HG03442 (cell line): Measurements from ENCODE around the gene PACS2.
"Not testable (repeated sequence)": the region's sequence is repeated elsewhere in the genome, so short reads cannot be mapped to it uniquely, and the experiment has no call there.

Experiments
- ATAC-seq: cut with Tn5 transposase; IDR thresholded peaks from one replicate; pipeline ENCODE4 v1.9.1; 2021; ENCODE audit warnings: mild to moderate bottlenecking, moderate library complexity; ENCODE audit not compliant: unreplicated experiment

Gene PACS2

DNA sequence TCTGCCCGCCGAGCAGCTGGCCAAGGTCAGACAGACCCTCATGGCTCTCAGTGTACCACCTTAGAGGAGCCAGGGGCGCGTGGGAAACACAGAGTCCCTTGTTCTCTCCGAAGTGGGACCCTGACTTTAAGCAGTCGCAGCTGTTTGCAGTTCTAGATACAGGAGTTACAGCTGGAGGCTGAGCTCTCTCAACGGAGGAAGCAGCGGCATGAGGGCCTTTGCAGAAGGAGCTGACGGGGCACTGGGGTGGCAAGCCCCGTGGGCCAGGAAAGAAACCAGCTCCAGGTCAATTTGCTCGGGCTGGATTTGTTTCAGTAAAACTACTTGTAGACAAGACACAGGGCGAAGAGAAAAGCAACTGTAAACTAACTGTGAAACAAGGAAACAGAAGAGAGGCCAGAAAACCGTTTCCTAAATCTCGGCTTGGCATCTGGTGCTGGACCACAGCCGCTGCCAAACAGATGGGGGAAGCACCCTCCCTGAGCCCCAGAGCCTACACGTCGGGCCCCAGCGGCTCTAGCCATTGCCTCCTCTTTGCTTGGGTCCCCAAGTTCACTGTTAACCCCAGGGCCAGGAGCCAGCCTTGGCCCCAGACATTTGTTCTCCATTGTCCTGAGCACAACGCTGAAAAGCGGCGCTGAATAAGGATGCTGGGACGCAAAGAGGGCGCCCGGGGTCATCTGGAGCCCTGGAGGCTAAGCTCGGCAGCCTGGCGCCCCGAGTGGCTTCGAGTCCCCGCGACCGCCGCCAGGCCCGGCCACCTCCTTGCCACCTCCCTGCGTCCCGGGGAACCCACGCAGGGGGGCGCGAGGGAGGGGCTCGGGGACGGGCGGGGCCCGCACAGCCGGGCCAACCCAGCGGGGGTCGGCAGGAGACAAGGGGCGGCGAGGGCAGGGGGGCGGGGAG lies 914 bp upstream of the PACS2 start:
- no peak for ATAC-seq

DNA sequence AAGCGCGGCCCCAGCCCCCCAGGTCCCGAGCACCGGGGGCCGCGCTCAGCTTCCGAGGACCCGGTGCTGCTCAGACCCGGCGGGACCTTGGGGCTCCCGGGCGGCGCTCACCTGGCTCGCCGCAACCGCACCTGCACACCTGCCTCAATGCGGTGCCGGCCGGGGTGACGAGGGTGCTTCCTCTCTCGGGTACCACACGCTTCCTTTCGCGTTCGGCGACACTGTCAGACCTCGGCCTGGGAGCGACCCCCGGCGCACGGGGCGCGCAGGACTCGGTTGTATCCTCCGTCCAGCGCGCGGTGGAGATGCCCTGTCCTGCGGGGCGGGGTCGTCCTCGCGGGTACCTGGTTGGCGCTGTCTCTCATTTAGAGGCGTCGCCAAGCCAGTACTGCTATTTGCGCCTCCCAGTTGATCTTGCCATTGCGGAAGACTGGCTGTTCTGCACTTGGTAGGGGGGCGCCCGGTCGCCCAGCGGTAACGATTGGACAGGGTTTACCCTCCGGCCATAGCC lies 718 bp downstream of the PACS2 start:
- peak; percentile 17 for ATAC-seq

DNA sequence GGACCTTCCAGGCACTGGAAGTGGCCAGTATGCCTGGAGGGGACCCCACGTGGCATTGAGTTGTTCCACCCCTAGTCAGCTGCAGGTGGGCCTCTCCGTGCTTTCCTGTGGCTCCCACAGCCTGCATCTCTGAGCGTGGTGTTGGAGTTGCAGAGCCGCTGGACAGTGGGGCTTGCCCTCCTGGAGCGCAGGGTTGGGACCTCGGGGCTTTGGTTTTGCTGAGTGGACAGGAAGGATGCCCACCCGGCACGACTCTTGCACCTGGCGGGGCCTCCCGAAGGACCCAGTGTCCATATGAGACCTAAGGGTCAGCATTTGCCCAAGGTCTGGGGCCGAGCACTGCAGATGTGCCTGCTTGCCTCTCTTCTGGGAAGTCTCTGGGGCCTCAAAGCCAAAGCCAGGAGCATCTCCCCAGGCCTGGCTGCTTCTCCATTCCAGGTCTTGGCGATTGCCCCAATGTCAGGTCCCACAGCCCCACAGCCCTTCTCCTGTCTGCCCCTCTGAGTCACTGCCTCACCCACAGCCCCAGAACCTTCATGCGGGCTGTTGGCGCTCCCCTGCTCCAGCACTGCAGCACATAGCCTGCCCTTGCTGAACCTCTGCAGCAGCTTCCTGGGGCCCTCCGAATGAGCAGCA lies 1.5 kb downstream of the PACS2 start:
- no peak for ATAC-seq

DNA sequence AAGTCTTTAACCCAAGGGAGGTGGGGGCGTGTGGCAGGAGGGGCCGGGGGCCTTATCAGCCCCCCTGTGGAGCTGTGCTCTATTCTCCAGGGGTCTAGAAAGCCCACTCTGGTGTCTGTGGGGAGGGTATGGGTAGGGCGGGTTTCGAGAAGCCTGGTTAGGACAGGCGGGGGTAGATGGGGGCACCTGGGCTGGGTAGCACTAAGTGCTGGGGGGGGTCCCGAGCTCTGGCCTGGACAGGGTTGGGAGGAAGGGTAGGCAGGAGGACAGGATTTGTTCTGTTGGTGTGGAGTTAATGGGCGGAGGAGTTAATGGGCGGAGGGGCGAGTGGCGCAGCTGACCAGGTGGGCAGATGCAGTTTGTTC lies 2.0 kb downstream of the PACS2 start:
- no peak for ATAC-seq

DNA sequence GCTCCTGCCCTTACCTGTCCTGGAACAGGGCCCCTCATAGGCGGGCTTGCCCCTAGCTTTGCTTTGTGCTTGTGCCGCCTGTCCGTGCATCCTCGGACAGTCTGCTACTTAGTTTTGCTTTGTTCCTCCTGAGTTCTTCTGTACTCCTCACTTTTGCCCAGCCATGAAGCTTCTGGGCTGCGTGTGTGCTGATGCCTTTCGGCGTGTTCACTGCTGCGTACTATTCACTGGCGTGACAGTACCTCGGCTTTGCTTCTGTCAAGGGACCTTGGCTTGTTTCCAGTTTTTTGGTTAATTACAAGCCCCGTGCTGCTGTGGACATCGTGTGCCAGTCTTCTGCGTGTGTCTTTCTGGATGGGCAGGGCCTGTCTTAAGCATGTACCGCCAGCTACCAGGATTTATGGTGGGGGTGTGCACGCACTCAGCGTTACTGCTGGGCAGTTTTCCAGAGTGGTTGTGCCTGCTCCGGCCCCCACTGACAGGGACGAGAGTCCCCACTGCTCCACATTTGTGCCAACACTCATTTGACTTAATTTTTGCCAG lies 2.5 kb downstream of the PACS2 start:
- no peak for ATAC-seq

DNA sequence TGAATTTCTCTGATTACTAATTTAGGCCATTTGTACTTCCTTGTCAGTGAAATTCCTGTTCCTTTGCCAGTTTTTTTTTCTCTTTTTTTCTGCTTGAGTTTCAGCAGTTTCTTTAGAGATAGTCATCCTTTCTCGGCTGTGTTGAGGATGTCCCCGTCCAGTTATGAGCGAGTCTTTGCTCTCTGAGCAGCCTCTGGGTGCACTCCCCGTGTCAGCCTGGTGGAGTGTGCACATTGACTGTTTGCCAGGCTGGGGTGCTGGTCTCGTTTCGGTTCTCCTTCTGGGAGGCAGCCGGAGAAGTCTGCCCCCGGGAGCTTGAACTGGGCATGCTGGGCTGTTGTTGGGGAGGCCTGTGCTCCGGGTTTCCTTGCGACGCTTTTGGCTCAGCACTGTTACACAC lies 3.0 kb downstream of the PACS2 start:
- no peak for ATAC-seq

DNA sequence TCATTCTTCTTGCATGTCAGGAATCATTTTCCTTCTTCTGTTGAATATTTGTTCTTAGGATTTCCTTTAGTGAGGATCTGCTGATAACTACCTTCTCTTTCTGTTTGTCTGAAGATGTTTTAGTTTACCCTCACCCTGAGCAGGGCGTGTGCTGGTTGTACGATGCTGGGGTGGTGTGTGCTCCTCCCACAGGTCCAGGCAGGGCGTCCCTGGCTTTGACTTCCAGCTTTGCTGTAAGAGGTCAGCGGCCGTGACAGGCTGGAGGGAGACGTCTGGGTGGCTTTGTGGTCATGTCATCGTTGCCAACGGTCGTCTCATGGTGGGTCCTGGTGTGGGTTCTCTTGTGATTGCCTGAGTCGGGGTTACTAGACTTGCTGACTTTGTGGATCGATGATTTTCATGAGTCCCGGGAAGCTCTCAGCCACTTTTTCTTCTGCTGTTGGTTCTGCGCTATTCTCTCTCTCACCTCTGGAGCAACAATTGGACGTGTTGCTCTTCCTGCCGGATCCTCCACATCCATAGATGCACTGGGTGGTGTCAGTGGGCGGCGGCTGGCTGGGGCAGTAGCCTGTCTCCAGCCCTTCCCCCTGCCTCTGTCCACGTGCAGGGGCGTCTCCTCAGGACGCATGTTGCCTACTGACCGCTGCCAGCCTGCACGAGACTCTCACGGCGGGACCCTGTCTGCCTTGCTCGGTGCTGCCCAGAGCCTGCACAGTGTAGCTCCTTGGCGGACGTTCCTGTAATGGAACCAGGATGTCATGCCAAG lies 8.4 kb downstream of the PACS2 start:
- ATAC-seq = no peak

DNA sequence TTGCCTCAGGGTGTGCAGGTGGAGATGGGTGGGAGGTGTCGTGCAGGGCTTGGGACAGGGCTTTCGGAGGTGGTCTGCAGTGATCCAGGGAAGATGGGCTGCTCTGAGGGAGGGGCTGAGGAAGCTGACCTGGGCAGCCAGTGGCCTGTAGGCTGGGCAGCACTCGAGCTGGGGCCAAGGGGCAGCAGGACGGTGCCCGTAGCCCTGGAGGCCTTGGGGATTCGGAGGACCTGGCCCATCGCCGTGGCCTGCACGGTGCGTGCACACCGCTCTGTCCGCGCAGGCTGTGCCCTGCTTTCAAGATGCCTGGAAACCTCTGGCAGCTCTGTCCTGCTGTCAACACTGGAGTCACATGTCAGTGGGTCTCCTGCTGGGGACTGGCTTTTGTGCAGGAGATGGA lies 9.1 kb downstream of the PACS2 start:
- no peak for ATAC-seq

DNA sequence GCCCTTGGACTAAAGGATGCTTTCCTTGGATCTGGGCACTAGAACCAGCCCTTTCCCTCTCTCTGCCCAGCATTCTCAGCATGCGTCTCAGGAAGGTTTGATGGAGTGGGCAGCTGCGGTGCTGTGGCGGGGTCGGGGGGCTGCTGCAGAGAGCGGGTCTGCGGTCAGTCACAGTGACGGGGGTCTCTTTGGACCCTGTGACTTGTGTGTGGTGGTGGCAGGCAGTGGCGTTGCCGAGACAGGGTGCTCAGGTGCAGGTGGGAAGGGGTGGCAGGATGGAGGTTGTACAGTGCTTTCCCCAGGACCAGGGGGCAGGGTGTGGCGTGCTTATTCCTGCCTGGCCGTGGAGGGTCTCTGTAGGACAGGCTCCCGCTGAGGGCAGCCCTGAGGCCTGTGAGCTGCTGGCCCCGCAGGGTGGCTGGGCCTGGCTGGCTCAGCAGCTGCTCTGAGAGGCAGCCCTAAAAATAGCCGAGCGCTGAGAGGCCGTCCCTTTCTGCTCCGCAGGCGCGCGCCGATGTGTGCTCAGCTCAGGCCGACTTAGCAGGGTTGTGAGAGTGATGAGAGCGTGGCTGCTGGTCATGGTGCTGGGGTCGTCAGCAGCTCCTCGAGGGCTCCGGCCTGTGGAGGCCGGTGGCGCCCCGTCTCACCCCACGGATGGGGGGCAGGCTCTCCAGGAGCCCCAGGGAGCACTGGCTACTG lies 9.7 kb downstream of the PACS2 start:
- ATAC-seq = no peak

DNA sequence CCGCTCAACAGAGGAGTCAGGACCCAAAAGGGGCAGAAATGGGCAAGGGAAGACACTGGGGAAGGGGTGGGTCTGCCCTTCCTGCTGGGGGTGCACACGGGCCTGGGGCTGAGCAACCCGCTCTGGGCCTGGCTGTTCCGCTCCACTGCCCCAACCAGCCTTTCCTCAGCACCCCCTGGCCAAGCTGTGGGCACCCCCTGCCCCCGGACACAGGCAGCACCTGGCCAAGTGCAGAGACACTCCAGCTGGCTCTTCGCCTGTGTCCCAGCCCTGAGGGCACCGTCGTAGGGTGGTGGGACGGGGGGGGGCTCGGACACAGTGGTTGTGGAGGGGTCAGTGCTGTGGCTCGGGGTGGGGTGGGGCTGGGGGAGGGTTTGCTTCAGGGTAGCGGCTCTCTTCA lies 10.3 kb downstream of the PACS2 start:
- no peak for ATAC-seq

DNA sequence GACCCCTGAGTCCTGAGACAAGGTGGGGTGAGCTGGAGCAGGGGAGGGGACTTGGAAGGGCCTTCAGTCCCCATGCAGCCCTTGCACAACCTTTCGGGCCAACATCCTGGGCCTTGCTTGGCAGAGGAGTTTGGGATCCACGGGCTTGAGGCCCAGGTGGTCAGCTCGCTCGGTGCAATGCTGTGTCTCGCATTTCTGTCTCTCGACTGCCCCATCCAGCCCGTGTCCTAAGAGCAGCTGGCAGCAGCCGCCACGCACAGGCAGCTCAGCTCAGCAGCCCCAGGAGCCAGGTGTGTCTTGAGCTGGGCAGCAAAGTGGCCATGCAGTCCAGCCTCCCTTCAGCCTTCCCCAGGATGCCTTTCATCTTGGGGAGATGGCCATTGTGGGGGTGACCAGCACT lies 10.8 kb downstream of the PACS2 start:
- no peak for ATAC-seq

DNA sequence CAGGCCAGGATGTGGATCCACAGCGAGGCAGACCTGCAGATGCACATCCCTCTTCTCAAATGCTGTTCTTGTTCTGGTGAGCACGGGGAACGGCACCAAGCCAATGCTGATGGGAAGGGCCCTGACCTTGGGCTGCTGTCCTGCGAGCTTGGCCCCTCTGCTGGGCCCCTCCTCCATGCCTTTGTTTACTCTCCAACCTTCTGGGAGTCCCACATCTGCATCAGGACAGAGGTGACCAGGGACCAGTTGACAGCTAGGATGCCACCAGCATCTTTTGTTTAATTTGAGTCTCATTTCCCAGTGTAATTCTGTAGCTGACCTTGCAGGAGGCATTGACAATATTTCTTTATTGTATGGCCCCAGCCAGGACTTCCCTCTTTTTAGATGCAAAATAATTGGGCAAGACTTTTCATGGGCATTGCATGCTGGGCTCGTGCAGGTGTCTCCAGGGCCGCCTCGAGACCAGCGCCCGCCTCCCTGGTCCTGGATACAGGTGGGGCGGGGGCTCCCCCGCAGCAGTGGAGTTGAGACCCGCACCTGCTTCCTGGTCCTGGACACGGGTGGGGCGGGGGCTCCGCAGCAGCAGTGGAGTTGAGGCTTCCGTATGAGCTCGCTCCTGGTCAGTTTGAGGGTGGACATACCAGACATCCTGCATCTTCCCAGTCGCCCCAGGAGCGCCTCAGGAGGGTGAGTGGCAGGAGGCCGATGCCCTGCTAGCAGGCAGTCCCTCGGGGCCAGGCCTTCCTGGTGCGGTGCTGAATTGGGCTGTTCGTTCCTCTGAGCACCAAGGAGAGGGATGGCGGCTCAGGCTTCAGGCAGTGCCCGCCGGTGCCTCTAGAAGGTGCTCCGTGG lies 11.4 kb downstream of the PACS2 start:
- no peak for ATAC-seq

DNA sequence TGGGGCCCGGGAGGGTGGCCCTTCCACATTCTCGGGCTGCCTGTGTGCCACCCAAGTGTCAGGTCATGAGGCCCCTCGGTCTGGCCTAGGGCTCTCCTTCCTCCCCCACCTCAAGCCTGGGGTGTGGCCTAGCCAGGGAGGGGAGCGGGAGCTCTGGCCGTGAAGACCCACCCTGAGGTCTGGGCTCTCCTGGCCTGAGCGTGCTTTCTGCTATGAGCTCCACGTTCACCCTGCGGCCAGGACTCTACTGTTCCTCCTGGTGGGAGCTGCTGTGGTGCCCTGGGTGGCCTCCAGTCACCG lies 12.0 kb downstream of the PACS2 start:
- no peak for ATAC-seq

DNA sequence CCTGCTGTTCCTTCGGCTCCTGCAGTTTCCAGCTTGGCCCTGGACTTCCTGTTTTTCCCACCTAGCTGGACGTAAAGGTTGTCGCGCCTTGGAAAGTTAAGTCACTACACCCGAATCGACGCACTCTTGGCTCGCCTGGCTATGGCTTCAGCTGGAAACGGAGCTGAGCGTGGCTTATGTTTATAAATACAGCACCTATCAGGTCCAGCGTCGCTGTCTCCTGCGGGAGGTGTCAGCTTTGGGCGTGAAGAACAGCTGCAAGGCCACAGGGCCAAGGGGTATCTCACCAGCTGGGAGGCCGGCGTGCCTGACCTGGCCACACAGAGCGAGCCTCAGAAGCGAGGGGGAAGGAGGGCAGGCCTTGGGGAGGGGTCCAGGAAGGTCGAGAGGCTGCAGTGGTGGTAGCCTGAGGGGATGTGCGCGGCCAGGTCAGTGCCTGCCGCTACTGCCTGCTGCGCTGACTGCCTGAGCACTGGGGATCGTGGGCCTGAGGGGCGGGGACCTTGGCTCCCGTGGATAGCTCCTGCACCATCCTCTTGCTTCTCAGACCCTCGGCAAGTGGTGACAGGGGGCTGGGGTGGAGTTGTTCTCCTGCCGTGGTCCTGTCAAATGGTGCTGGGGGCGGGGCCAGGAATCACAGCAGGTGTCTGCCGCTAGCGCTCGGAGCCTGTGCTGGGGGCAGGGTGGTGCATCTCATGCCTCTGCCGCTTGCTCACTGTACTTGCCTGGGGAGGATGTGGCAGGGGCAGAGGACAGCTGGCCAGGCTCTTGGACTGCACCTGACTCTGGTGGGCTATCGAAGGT lies 12.5 kb downstream of the PACS2 start:
- ATAC-seq = no peak

DNA sequence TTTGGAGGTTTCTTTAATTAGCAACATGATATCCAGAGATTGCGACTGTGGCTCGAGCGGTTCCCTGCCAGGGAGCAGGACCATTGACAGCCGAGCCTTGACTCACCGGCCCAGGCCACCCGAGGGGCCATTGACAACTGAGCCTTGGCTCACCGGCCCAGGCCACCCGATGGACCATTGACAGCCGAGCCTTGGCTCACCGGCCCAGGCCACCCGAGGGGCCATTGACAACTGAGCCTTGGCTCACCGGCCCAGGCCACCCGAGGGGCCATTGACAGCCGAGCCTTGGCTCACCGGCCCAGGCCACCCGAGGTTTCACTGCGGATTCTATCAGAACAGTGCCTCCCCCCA lies 13.1 kb downstream of the PACS2 start:
- not testable (repeated sequence) for ATAC-seq

DNA sequence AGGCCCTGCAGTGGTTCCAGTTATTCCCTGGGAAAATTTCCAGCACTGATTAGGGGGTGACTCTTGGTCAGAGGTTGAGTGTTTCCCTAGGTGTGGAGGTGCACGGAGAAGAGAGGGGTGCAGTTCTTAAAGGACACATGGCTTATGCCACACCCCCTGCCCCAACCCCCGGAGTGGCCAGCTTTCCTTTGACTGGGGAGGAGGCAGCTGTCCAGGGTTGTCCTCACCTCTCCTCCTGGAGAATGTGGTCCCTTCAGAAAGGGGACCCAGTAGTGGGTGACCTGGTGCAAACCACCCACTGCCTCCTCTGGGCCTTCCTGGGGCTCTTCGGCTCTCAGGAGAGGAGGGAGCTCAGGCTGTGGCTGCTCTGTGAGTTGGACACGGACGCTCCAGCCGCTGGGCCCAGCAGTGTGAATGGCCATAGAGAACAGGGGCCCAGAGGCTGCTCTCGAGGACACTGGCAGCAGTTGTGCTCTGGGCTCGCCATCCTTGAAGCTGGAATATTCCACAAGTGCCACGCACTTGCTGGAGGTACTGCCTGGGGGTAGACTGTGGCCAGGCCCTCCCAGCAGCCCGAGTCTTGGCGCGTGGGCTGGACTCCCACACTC lies 13.6 kb downstream of the PACS2 start:
- no peak for ATAC-seq

DNA sequence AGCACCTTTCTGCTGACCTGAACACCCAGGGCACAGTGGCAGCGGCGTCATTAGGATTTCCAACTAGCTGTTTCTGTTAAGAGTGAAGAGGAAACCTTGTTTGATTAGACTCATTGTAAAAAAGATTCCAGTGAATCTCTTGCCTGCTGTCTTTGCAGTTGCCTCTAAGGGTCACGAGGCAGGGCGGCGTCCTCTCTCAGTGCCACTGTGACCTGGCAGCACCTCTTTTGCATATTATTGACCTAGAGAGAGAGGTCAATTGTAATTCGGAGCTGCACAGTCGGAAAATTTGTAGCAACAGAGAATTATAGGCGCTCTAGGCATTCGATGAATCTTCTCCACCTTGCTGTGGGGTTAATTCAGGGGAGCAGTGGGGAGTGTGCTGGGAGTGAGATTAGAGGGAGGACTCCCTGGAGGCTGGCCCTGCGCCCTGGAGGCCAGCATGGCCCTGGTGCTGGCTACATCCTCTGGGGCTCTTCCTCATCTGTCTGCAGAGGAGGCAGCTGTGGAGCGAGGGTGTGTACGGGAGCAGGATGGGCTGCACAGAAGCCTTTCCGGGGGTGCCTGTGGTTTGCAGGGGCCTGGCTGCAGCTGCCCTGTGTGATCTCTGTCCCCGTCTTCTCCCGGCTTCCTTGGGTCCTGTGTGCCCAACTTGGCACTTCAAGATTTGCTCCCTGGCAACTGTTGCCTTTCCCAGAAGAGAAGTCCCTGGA lies 14.3 kb downstream of the PACS2 start:
- no peak for ATAC-seq
